ENCODE measurements around the gene FCRL1. TPM values are rescaled to one million over a fixed set of nuclear protein-coding genes. Genes with fewer than 3 reads are reported as not detected.

Gene FCRL1
- total RNA-seq, 1 donor from 2014 or later, result not detected

DNA sequence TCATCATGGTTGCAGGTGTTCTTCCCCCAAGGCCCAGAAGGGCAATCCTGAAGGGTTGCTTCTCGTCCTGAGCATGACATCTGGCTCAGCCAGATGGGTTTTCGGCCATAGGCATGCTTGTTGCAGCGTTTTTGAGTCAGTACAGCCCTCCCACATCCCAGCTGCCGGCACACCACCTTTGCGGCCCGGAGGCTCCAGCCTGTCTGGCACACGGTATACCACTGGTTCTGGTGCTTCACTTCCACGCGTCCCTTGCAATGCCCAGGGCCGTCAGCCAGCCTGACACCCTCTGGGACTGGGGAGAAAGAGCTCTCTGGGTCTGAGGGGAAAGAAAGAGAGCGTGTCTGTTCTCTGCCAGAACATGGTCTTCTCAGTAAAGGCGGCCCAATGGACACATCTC lies 14.5 kb upstream of the FCRL1 start:
- H3K27me3 Mint-ChIP-seq (ENCODE audit: low read depth), result peaks cover 13% of the 10 kb centered on the region
- TF ChIP-seq, protein P1, sequence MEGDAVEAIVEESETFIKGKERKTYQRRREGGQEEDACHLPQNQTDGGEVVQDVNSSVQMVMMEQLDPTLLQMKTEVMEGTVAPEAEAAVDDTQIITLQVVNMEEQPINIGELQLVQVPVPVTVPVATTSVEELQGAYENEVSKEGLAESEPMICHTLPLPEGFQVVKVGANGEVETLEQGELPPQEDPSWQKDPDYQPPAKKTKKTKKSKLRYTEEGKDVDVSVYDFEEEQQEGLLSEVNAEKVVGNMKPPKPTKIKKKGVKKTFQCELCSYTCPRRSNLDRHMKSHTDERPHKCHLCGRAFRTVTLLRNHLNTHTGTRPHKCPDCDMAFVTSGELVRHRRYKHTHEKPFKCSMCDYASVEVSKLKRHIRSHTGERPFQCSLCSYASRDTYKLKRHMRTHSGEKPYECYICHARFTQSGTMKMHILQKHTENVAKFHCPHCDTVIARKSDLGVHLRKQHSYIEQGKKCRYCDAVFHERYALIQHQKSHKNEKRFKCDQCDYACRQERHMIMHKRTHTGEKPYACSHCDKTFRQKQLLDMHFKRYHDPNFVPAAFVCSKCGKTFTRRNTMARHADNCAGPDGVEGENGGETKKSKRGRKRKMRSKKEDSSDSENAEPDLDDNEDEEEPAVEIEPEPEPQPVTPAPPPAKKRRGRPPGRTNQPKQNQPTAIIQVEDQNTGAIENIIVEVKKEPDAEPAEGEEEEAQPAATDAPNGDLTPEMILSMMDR (IDR thresholded peaks at IDR 0.05), result no peak
- no peaks in the 10 kb centered on the region for H3K9me3 Mint-ChIP-seq (ENCODE audit: low read depth)
- no peaks in the 10 kb centered on the region for H3K4me1 Mint-ChIP-seq (ENCODE audit: low read depth)
- no peak for DNase-seq (ENCODE audit: low spot score)
- no peaks in the 10 kb centered on the region for H3K36me3 Mint-ChIP-seq (ENCODE audit: low read depth)
- no peak overlapping the region for H3K27ac Mint-ChIP-seq (ENCODE audit: unreplicated experiment)
- H3K4me3 Mint-ChIP-seq (ENCODE audit: unreplicated experiment), result no peak overlapping the region

DNA sequence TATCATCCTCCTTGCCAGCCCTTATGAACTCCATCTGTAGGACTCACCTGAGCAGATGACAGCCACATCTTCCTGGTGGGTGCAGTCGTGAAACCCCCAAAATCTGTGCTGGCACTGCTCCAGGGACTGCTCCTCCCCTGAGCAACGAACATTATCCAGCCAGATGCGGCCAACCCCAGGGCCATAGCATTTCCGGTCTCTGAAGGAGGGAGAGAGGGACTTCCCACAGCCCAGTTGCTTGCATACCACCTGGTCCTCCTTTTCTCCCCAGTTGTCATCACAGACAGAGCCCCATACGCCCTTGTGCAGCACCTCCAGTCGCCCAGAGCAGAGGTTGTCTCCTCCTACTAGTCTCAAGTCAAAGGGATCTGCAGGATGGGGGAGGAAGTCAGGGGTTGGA lies 13.2 kb upstream of the FCRL1 start:
- no peaks in the 10 kb centered on the region for H3K9me3 Mint-ChIP-seq (ENCODE audit: low read depth)
- H3K27me3 Mint-ChIP-seq (ENCODE audit: low read depth), result peaks cover 15% of the 10 kb centered on the region
- no peak overlapping the region for H3K4me3 Mint-ChIP-seq (ENCODE audit: unreplicated experiment)
- H3K27ac Mint-ChIP-seq (ENCODE audit: unreplicated experiment), result no peak overlapping the region
- no peaks in the 10 kb centered on the region for H3K36me3 Mint-ChIP-seq (ENCODE audit: low read depth)
- H3K4me1 Mint-ChIP-seq (ENCODE audit: low read depth), result no peaks in the 10 kb centered on the region
- TF ChIP-seq, protein P1 (IDR thresholded peaks at IDR 0.05), result no peak
- DNase-seq (ENCODE audit: low spot score), result no peak

DNA sequence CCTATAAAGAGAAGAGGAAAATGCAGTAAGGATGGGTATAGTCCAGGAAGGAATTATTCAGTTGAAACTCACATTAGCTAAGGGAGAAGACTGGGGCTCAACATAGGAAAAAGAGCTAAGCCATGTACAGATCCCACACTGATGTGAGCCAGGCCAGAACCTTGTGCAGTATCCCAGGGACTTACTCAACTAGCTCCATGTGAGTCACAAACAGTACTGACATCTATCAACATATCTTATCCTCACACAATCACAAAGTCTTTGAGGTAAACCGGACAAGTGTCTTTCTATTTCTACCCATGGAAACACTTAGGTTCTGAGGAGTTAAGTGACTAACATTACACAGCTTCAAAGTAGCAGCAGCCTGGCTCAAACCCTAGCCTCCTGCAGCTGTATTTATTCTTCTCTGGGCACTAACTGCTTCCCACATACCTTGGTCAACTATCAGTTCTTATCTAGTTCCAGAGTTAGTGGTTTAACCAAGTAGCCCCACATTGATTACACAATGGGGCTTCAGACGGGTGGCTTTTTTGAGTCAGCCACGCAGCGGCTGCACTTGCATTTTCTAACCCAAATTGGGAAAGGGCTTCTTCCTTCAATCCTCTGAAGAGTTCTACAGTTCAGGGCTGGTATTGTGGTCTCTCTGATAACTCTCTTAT lies 12.2 kb upstream of the FCRL1 start:
- Mint-ChIP-seq H3K9me3 (ENCODE audit: low read depth) (no peaks in the 10 kb centered on the region), H3K36me3 (ENCODE audit: low read depth) (no peaks in the 10 kb centered on the region), H3K4me3 (ENCODE audit: unreplicated experiment) (no peak overlapping the region), H3K4me1 (ENCODE audit: low read depth) (no peaks in the 10 kb centered on the region), H3K27ac (ENCODE audit: unreplicated experiment) (no peak overlapping the region), H3K27me3 (ENCODE audit: low read depth) (peaks cover 15% of the 10 kb centered on the region)
- TF ChIP-seq, protein P1 (IDR thresholded peaks at IDR 0.05), result no peak
- no peak for DNase-seq (ENCODE audit: low spot score)

DNA sequence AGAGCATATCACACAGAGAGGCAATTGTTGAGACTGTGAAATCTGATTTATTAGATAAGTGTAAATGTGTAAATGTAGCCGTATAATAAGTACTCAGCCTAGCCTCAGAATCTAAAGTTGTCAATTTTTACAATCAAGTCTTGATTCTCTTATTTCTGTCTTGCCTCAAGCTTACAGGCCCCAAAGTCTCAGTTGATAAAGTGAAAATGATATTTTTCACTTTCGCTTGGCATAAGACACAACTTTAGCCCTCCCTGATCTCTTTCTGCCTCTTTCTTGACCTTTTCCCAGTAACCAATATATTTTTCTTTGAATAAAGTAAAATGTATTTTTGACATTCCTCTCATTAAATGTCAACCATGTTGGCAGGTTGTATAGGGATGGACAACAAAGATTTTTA lies 11.0 kb upstream of the FCRL1 start:
- no peak overlapping the region for H3K27ac Mint-ChIP-seq (ENCODE audit: unreplicated experiment)
- no peaks in the 10 kb centered on the region for H3K4me1 Mint-ChIP-seq (ENCODE audit: low read depth)
- H3K27me3 Mint-ChIP-seq (ENCODE audit: low read depth), result peaks cover 11% of the 10 kb centered on the region
- no peaks in the 10 kb centered on the region for H3K36me3 Mint-ChIP-seq (ENCODE audit: low read depth)
- DNase-seq (ENCODE audit: low spot score), result no peak
- H3K9me3 Mint-ChIP-seq (ENCODE audit: low read depth), result no peaks in the 10 kb centered on the region
- TF ChIP-seq, protein P1 (IDR thresholded peaks at IDR 0.05), result no peak
- H3K4me3 Mint-ChIP-seq (ENCODE audit: unreplicated experiment), result no peak overlapping the region

DNA sequence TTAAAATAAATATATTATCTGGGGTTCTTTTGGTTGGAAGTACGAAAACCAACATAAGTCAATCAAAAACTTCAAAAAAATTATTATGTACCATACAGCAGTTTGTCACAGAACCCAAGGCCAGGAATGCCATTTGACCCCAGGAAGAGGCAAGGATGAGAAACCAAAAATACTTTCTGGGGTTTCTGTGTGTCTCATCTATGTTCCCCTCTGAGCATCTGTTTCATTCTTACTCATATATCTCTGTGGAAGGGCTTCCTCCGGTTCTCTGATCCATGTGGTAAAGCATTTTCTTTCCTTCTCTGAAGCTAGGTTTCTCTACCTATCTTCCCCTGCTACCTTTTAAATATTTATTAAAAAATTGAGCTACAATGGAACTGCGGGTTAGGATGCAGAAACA lies 9.8 kb upstream of the FCRL1 start:
- TF ChIP-seq, protein P1 (IDR thresholded peaks at IDR 0.05), result no peak
- Mint-ChIP-seq H3K4me3 (ENCODE audit: unreplicated experiment) (no peak overlapping the region), H3K27ac (ENCODE audit: unreplicated experiment) (no peak overlapping the region), H3K4me1 (ENCODE audit: low read depth) (no peaks in the 10 kb centered on the region), H3K36me3 (ENCODE audit: low read depth) (no peaks in the 10 kb centered on the region), H3K9me3 (ENCODE audit: low read depth) (peaks cover 2% of the 10 kb centered on the region), H3K27me3 (ENCODE audit: low read depth) (peaks cover 19% of the 10 kb centered on the region)
- no peak for DNase-seq (ENCODE audit: low spot score)

All from chondrocyte (in vitro differentiated cells).